NCI-H510A (cell line): ENCODE results near the gene LASP1.
"Not testable (repeated sequence)": the region's sequence is repeated elsewhere in the genome, so short reads cannot be mapped to it uniquely, and the experiment has no call there.

Source experiments
- DNase-seq: peaks from one replicate; lab custom pipeline; 2025; lab: John Stamatoyannopoulos, UW

The LASP1 gene

GRCh38 chr17:38939987-38940386, 70.1 kb downstream of the LASP1 start:
- DNase-seq = no peak

DNA sequence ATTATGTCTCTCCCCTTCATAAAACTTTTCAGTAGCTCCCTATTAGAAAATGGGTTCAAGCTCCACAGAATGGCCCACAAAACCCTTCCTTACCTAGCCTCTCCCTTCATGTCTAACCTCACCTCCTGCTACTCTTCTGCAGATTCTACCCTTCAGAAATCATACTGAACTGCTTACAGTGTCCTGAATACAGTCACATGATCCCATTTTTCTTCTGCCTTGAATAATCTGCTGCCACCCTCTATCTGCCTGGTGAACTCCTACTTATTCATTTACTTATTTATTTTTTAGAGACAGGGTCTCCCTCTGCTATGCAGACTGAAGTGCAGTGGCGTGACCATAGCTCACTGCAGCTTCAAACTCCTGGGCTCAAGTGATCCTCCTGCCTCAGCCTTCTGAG, 70.5 kb downstream of the LASP1 start:
- DNase-seq = no peak

- DNase-seq = no peak
Measured at GRCh38 chr17:38942696-38943334, 73.0 kb downstream of the LASP1 start.

GRCh38 chr17:38943607-38944006, 73.7 kb downstream of the LASP1 start:
- no peak for DNase-seq

- DNase-seq = no peak
Measured at GRCh38 chr17:38947189-38947588, 77.3 kb downstream of the LASP1 start.

DNA sequence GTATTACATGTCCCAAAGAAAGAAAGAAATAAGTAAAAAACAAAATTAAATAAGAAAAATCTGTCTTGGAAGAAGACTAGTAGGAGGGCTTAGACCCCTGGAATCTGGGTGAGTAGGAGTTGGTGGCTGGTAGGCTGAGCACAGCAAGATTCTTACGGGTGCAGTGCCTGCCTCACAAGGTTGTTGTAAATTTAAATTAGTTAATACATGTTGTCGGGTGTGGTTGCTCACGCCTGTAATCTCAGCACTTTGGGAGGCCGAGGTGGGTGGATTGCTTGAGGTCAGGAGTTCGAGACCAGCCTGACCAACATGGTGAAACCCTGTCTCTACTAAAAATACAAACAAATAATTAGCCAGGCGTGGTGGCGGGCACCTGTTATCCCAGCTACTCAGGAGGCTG, 83.9 kb downstream of the LASP1 start:
- DNase-seq = not testable (repeated sequence)

DNA sequence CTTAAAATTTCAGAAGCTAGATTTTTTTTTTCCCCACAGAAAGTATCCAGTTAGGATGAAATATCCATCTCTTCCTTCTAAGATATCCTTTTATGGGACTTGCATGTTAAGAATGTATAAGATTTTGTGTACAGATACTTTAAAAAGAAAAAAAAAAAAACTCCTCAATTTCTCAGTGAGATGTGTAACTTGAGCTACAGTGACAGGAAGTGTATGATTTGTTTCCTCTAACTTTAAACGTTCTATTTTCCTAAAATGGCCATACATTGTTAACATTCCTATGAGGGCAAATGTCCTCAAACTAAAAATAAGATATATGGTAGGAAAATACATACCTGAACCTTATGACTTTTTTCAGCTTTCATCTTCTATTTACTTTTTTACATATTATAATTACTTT, 88.5 kb downstream of the LASP1 start:
- DNase-seq = no peak

DNA sequence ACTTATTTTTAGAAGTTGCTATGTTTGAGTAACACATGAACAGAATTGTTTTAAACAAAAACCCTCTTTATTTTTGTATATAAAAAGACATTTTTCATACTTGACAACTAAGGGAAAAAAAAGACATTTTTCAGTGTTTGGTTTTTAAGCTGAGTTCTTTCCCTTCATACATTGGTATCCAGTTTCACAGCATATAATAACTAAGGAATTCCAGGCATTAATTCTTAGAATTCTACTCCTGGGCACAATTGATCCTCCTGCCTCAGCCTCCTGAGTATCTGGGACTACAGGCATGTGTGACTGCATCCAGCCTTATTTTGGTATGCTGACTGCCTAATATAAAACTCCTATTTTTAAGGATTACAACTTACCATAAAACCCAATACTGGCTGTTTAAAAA, 88.9 kb downstream of the LASP1 start:
- no peak for DNase-seq

GRCh38 chr17:38959508-38959907, 89.7 kb downstream of the LASP1 start:
- no peak for DNase-seq

GRCh38 chr17:38960402-38960801, 90.5 kb downstream of the LASP1 start:
- no peak for DNase-seq

GRCh38 chr17:38961413-38961812, 91.6 kb downstream of the LASP1 start:
- no peak for DNase-seq

DNA sequence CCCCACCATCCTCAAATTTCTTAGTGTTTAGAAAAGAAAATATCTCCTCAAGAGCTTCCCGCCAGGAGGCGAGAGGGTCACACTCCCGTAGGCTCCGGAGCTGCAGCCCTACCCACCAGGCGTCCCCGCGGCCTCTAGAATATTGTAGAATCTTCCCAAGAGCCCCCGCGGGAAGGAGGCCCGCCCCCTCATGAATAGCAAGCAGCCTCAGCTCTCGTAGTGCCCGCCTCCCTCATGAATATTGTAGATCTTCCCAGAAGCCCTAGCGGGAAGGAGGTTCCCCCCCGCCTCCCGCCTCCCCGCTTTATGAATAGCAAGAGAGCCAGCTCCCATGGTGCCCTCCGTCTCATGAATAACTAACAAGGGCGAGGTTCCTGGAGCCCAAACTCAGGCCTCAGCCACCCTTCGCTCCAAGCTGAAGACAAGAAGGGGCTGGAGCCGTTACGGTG, 97.5 kb downstream of the LASP1 start, which contains the start of gene FBXO47:
Gene FBXO47 (minus strand): TSS at position 114 of the 449 bp plus-strand sequence. CDS start 4,378 bp downstream, outside the sequence.
- DNase-seq = no peak

DNA sequence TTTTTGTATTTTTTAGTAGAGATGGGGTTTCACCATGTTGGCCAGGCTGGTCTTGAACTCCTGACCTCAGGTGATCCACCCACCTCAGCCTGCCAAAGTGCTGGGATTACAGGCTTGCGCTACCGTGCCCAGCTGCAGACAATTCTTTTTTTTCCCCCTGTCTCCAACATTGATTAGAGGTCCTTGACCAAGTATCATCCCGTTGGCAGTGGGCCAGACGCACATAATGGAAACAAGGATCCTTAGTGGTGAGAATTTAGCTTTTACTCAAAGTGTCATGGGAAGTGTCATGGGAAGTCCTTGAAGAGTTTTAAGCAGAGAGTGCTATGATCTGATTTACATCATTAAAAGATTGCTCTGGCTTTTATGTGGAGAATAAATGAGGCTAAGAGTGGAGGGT, 99.4 kb downstream of the LASP1 start:
- no peak for DNase-seq

- DNase-seq = no peak
Measured at GRCh38 chr17:38970128-38970527, 100.3 kb downstream of the LASP1 start.

GRCh38 chr17:38970804-38971203, 100.9 kb downstream of the LASP1 start:
- DNase-seq = no peak
